Ishikawa (cell line): Measurements from ENCODE around the gene MRPL44.

Source experiments
- TAF1 ChIP-seq: IDR thresholded peaks from 2 replicates; pipeline ENCODE4 v1.6.1; 2012; ENCODE audit warnings: low read depth, mild to moderate bottlenecking
- TEAD4 ChIP-seq: IDR thresholded peaks from 2 replicates; pipeline ENCODE4 v1.6.1; 2012
- YY1 ChIP-seq: IDR thresholded peaks from 2 replicates; pipeline ENCODE4 v1.6.1; 2012; ENCODE audit warnings: low read depth
- ZBTB7A ChIP-seq: IDR thresholded peaks from 2 replicates; pipeline ENCODE4 v1.6.1; 2012; ENCODE audit warnings: low read depth
- TF ChIP-seq, protein P1 (sequence below): IDR thresholded peaks from 2 replicates; pipeline ENCODE4 v1.6.1; 2012

DNA sequence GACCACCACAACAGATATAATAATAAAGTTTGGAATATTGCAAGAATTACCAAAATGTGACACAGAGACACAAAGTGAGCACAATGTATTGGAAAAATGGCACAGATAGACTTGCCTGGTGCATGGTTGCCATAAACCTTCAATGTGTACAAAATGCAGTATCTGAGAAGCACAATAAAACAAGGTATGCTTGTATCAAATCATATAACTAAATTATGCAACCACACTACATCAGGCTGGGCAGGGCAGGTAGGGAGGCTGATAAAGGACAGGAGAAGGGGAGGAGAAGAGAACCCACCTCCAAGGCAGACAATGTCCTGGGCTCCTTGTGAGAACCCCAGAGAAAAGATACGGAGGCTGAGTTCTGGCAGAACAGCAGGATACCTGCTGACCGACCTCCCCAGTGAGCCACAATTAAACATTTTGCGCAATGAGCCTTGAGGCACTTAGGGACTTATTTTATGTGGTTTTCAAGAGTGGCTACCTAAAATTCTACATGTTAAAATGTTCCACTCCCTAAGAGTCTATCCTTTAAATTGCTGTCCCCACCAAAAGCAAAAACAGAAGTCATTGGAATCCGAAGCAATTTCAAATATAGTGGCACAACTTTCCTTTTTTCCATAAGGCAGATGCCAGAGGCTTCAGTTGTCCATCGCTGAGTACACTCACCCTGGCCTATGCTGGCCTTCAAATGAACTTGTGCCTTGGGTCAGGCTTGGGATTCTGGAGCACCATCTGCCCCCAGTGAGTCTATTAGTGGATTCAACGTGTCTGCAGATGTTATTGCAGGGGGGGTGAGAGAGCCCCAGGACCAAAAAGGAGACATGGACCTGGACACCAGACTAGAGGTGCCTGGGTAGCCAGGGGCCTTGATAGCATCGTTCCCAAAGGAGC, 28.9 kb upstream of the MRPL44 start:
- TF ChIP-seq, protein P1, sequence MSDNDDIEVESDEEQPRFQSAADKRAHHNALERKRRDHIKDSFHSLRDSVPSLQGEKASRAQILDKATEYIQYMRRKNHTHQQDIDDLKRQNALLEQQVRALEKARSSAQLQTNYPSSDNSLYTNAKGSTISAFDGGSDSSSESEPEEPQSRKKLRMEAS, result no peak
- TF ChIP-seq YY1 (no peak), TEAD4 (no peak), ZBTB7A (no peak), TAF1 (no peak)
